Activated CD8-positive, alpha-beta memory T cell treated with anti-CD3 and anti-CD28 coated beads for 48 hours (primary cell): Measurements from ENCODE around the gene RGPD5.
"Not testable (repeated sequence)": the region's sequence is repeated elsewhere in the genome, so short reads cannot be mapped to it uniquely, and the experiment has no call there.

Source experiments
- DNase-seq, 3 experiments: peaks; one replicate each; pipeline ENCODE4 v3.0.0-alpha.2; 2020; ENCODE audit warnings: low read depth in 2 of 3, low spot score in 2 of 3

RGPD5 gene

GRCh38 chr2:109891024-109891423 lies 96.9 kb downstream of the RGPD5 start:
- not testable (repeated sequence) for DNase-seq

- not testable (repeated sequence) for DNase-seq
Observed at GRCh38 chr2:109893736-109894135, 99.6 kb downstream of the RGPD5 start.

- not testable (repeated sequence) for DNase-seq
Observed at GRCh38 chr2:109894141-109894540, 100.0 kb downstream of the RGPD5 start.

- not testable (repeated sequence) for DNase-seq
Observed at GRCh38 chr2:109895090-109895869, 101.2 kb downstream of the RGPD5 start.

GRCh38 chr2:109896212-109896611 lies 102.1 kb downstream of the RGPD5 start:
- not testable (repeated sequence) for DNase-seq

DNA sequence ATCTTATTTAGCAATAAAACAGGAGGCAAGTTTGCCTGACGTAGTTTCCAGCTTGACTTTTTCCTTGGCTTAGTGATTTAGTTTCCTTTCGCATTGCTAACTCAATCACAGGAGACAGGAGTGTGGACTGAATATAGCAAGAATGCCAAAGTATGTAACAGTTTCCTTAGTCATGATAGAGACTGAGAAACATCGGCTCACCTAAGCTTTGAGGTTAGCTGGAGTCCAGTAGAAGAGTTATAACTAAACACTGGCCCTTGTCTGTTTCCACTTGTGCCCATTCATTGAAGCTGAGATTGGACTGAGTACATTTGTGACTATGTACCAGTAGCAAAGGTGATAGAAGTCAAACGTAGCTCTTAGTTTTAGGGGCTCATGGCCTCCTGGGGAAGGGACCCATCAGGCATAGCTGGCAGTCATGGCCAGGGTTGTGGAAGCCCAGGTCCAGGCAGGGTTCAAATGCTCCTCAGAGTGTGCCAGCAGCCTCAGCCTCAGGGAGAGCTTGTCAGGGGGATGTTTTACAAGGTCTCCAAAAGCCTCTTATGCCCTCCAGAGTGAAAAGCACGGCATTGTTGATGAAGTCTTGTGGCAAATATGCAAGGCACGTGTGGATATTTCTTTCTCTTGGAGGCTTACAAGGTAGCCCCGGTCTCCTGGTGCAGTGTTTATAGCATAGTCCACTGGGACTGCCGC lies 103.8 kb downstream of the RGPD5 start:
- not testable (repeated sequence) for DNase-seq

DNA sequence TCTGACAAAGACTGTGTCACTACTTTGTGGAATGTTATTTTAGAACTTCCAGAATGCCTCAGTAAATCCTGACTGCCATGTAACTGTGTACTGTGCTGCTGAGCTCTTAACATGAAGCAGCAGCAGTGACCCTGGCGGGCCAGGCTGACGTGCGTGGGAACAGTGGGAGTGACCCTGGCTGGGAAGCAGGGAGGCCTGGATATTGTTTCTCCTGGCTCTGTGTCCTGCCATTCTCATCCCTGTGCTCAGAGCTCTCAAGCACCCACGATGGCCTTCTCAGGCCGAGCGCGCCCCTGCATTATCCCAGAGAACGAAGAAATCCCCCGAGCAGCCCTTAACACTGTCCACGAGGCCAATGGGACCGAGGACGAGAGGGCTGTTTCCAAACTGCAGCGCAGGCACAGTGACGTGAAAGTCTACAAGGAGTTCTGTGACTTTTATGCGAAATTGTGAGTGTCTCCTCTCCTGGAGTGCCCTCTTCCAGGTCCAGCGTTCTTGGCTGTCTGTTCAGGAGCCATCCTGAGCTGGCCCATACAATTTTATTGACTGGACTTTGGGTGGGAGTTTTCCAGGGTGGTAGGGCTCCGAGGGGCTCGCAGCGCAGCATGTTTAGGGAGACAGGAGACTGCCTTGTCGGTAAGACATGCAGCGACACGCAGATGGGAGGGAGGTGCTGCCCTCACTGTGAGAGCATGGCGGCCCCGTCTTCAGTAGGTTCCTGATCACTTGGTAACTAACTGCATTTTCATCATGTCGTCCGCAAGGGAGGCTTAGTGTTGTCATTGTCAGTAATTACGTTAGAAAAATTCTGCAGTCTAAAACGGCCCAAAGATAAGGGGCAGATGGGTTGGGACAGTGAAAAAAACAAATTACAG lies 104.6 kb downstream of the RGPD5 start, which contains the start of gene LIMS3:
Gene LIMS3, plus strand, starts transcription at position 227 of the 875 bp plus-strand sequence. Its CDS starts 41 bp downstream, at position 268.
- DNase-seq, result not testable (repeated sequence)

DNA sequence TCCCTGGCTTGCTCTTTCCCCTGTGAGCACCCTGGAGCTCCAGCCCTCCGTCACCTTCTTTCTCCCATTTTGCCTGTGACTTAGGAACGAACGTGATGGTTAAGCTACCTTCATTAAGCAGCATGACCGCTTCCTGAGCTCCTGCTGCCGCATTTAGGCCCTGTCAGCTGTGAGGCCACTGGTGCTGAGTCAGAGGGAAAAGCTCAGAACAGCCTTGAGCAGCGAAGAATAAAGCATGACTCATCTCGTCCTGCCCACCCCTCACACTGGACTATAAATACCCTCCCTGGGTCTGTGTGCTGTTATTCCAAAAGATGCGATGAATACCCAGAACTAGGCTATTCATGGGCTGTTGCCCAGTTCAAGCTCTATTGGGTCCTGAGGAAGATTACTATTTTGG lies 111.7 kb downstream of the RGPD5 start:
- not testable (repeated sequence) for DNase-seq
